IMR-90 (cell line): ENCODE results near the gene SDK1.

Source experiments
- CTCF ChIP-seq: conservative IDR thresholded peaks from 2 replicates; pipeline ENCODE4 v1.5.1; 2012; ENCODE audit warnings: mild to moderate bottlenecking, low read depth, low read length, improper control_type of control experiment
- USF2 ChIP-seq: fragments of 150-350 bp; IDR thresholded peaks from 2 replicates; pipeline ENCODE4 v1.6.1; 2017; ENCODE audit warnings: mild to moderate bottlenecking, antibody characterized with exemption, low read length, low read depth

GRCh38 chr7:4241791-4242190 is 940.7 kb downstream of the SDK1 start:
- TF ChIP-seq CTCF, result no peak
- no peak for TF ChIP-seq USF2
